WTC11 (cell line): ENCODE data around the gene KNDC1. TPM values are rescaled to one million over a fixed set of nuclear protein-coding genes. Genes with fewer than 3 reads are reported as not detected.

ENCODE experiments used
- ATAC-seq: fragments of 200-7000 bp; cut with Tn5 transposase; 2 replicates; pipeline ENCODE4 v1.10.0; 2021; ENCODE audit warnings: mild to moderate bottlenecking, moderate library complexity
- CTCF ChIA-PET: fragments of 300-600 bp; sonication (Branson Sonifier 250); formaldehyde crosslinking; loops from one replicate; lab custom pipeline; 2021; ENCODE audit warnings: antibody characterized with exemption; lab: Charles Lee
- POLR2A ChIA-PET: fragments of 350-600 bp; sonication (Branson Sonifier 250); formaldehyde crosslinking; loops from one replicate; lab custom pipeline; 2021; ENCODE audit warnings: antibody characterized with exemption; lab: Charles Lee
- DNase-seq: peaks from one replicate; pipeline ENCODE4 v3.0.0; 2021; ENCODE audit warnings: low spot score
- H3K27ac Mint-ChIP-seq: 2 replicates; pipeline ENCODE4 v1.8.0; 2021; ENCODE audit warnings: mixed read lengths
- H3K27me3 Mint-ChIP-seq: 2 replicates; pipeline ENCODE4 v1.8.0; 2021; ENCODE audit warnings: low read depth, mild to moderate bottlenecking, moderate library complexity, mixed read lengths
- H3K36me3 Mint-ChIP-seq: 2 replicates; pipeline ENCODE4 v1.8.0; 2021; ENCODE audit warnings: mixed read lengths
- H3K4me1 Mint-ChIP-seq: 2 replicates; pipeline ENCODE4 v1.8.0; 2022; ENCODE audit warnings: mixed read lengths
- H3K4me3 Mint-ChIP-seq: 2 replicates; pipeline ENCODE4 v1.8.0; 2021; ENCODE audit warnings: mild to moderate bottlenecking, moderate library complexity, mixed read lengths
- H3K9me3 Mint-ChIP-seq: 2 replicates; pipeline ENCODE4 v1.8.0; 2021; ENCODE audit warnings: mixed read lengths
- AFF4 ChIP-seq: sonication (generic); formaldehyde crosslinking; IDR thresholded peaks from 2 replicates; pipeline ENCODE4 v1.8.1; 2023; ENCODE audit warnings: mild to moderate bottlenecking, missing genetic modification reagents, borderline replicate concordance
- CBFB ChIP-seq: sonication (generic); formaldehyde crosslinking; IDR thresholded peaks from 2 replicates; pipeline ENCODE4 v1.8.1; 2022; ENCODE audit warnings: mild to moderate bottlenecking, low read depth, missing genetic modification reagents
- CREB1 ChIP-seq: sonication (generic); formaldehyde crosslinking; IDR thresholded peaks from 2 replicates; pipeline ENCODE4 v1.8.0; 2023; ENCODE audit warnings: mild to moderate bottlenecking, missing genetic modification reagents
- ESRRA ChIP-seq: sonication (generic); formaldehyde crosslinking; IDR thresholded peaks from 2 replicates; pipeline ENCODE4 v1.8.1; 2022; ENCODE audit warnings: mild to moderate bottlenecking, missing genetic modification reagents, borderline replicate concordance
- FOXJ3 ChIP-seq: sonication (generic); formaldehyde crosslinking; IDR thresholded peaks from 2 replicates; pipeline ENCODE4 v1.9.0; 2021; ENCODE audit warnings: missing genetic modification reagents, mild to moderate bottlenecking, borderline replicate concordance
- GABPB1 ChIP-seq: sonication (generic); formaldehyde crosslinking; IDR thresholded peaks from 2 replicates; pipeline ENCODE4 v1.8.1; 2023; ENCODE audit warnings: mild to moderate bottlenecking, missing genetic modification reagents
- GTF2I ChIP-seq: fragments of 250-450 bp; sonication (Bioruptor Pico); conservative IDR thresholded peaks from 2 replicates; pipeline ENCODE4 v1.4.0; 2021; ENCODE audit warnings: mild to moderate bottlenecking
- HMGXB4 ChIP-seq: sonication (generic); formaldehyde crosslinking; IDR thresholded peaks from 2 replicates; pipeline ENCODE4 v1.8.1; 2023; ENCODE audit warnings: mild to moderate bottlenecking, moderate library complexity, missing genetic modification reagents
- JUN ChIP-seq: sonication (generic); formaldehyde crosslinking; IDR thresholded peaks from 2 replicates; pipeline ENCODE4 v1.8.0; 2023; ENCODE audit warnings: mild to moderate bottlenecking, missing genetic modification reagents
- KAT7 ChIP-seq: sonication (generic); formaldehyde crosslinking; IDR thresholded peaks from 2 replicates; pipeline ENCODE4 v1.8.1; 2023; ENCODE audit warnings: missing genetic modification reagents, mild to moderate bottlenecking, borderline replicate concordance
- MAX ChIP-seq: sonication (generic); formaldehyde crosslinking; IDR thresholded peaks from 2 replicates; pipeline ENCODE4 v1.8.0; 2022; ENCODE audit warnings: mild to moderate bottlenecking, missing genetic modification reagents
- MLX ChIP-seq: sonication (generic); formaldehyde crosslinking; IDR thresholded peaks from 2 replicates; pipeline ENCODE4 v1.8.1; 2023; ENCODE audit warnings: mild to moderate bottlenecking, missing genetic modification reagents, moderate library complexity
- OVOL2 ChIP-seq: fragments of 250-450 bp; sonication (Bioruptor Pico); IDR thresholded peaks from 2 replicates; pipeline ENCODE4 v1.9.0; 2021; ENCODE audit warnings: mild to moderate bottlenecking, borderline replicate concordance
- PRRX2 ChIP-seq: fragments of 250-450 bp; sonication (Bioruptor Pico); IDR thresholded peaks from 2 replicates; pipeline ENCODE4 v1.8.0; 2021; ENCODE audit warnings: mild to moderate bottlenecking
- RELA ChIP-seq: sonication (generic); formaldehyde crosslinking; IDR thresholded peaks from 2 replicates; pipeline ENCODE4 v1.8.1; 2022; ENCODE audit warnings: missing genetic modification reagents, mild to moderate bottlenecking, borderline replicate concordance
- SMAD3 ChIP-seq: sonication (generic); formaldehyde crosslinking; IDR thresholded peaks from 2 replicates; pipeline ENCODE4 v1.8.0; 2022; ENCODE audit warnings: missing genetic modification reagents, mild to moderate bottlenecking, borderline replicate concordance
- SP1 ChIP-seq: sonication (generic); formaldehyde crosslinking; conservative IDR thresholded peaks from 2 replicates; pipeline ENCODE4 v1.8.1; 2022; ENCODE audit warnings: missing genetic modification reagents
- ZBTB21 ChIP-seq: sonication (generic); formaldehyde crosslinking; IDR thresholded peaks from 2 replicates; pipeline ENCODE4 v1.8.1; 2023; ENCODE audit warnings: mild to moderate bottlenecking, missing genetic modification reagents, borderline replicate concordance
- ZNF121 ChIP-seq: sonication (generic); formaldehyde crosslinking; IDR thresholded peaks from 2 replicates; pipeline ENCODE4 v1.8.0; 2023; ENCODE audit warnings: missing genetic modification reagents
- ZNF232 ChIP-seq: sonication (generic); formaldehyde crosslinking; IDR thresholded peaks from 2 replicates; pipeline ENCODE4 v1.8.0; 2022; ENCODE audit warnings: mild to moderate bottlenecking, missing genetic modification reagents
- ZNF263 ChIP-seq: sonication (generic); formaldehyde crosslinking; IDR thresholded peaks from 2 replicates; pipeline ENCODE4 v1.8.1; 2022; ENCODE audit warnings: low read depth, mild to moderate bottlenecking, moderate library complexity, missing genetic modification reagents
- ZNF396 ChIP-seq: fragments of 250-450 bp; sonication (Bioruptor Pico); IDR thresholded peaks from 2 replicates; pipeline ENCODE4 v1.8.0; 2021; ENCODE audit warnings: mild to moderate bottlenecking, moderate library complexity, borderline replicate concordance
- ZNF416 ChIP-seq: fragments of 250-450 bp; sonication (Bioruptor Pico); IDR thresholded peaks from 2 replicates; pipeline ENCODE4 v1.9.0; 2021; ENCODE audit warnings: mild to moderate bottlenecking, inconsistent platforms
- ZSCAN18 ChIP-seq: fragments of 250-450 bp; sonication (Bioruptor Pico); IDR thresholded peaks from 2 replicates; pipeline ENCODE4 v2.1.2; 2022; ENCODE audit warnings: mild to moderate bottlenecking, moderate library complexity
- total RNA-seq: library from RNA; stranded (reverse); gene quantifications from 3 replicates; pipeline ENCODE4 v1.2.3, GENCODE V29; 2021

Gene KNDC1
- total RNA-seq, 1 experiment from 2014 or later = 26.6 TPM

- Mint-ChIP-seq H3K9me3 (no peaks in the 10 kb centered on the region), H3K36me3 (peaks cover 4% of the 10 kb centered on the region), H3K4me3 (peak overlapping the region; percentile 62), H3K27ac (no peak overlapping the region), H3K4me1 (peaks cover 40% of the 10 kb centered on the region), H3K27me3 (peaks cover 68% of the 10 kb centered on the region)
- peak; percentile 25; the same call in 1 of the 2 replicates for TF ChIP-seq MAX (CRISPR knock-in tag)
- 0 out of 2 replicates have a peak, but pooled peaks have one; percentile 22 for TF ChIP-seq SMAD3 (CRISPR knock-in tag)
- TF ChIP-seq GABPB1 (CRISPR knock-in tag) = no peak
- TF ChIP-seq MLX (CRISPR knock-in tag) = no peak
- POLR2A ChIA-PET = no interaction called here
- ATAC-seq (peak; percentile 4; the same call in 1 of the 2 replicates), DNase-seq (no peak)
- CTCF ChIA-PET = no interaction called here
Observed at GRCh38 chr10:133235265-133235855, 75.3 kb downstream of the KNDC1 start.

GRCh38 chr10:133235932-133236331, 75.9 kb downstream of the KNDC1 start:
- no peaks in the 10 kb centered on the region for H3K9me3 Mint-ChIP-seq
- no peak for TF ChIP-seq ZNF396 (CRISPR knock-in tag)
- no peak for TF ChIP-seq ZNF416 (CRISPR knock-in tag)
- no peak for TF ChIP-seq SMAD3 (CRISPR knock-in tag)
- TF ChIP-seq AFF4 = no peak
- no peak for TF ChIP-seq CREB1 (CRISPR knock-in tag)
- TF ChIP-seq ZBTB21 (CRISPR knock-in tag) = no peak
- TF ChIP-seq JUN (CRISPR knock-in tag) = no peak
- no peak for TF ChIP-seq OVOL2 (CRISPR knock-in tag)
- no peak for TF ChIP-seq ZNF121 (CRISPR knock-in tag)
- no peak for TF ChIP-seq ZNF263 (CRISPR knock-in tag)
- TF ChIP-seq PRRX2 = no peak
- TF ChIP-seq GTF2I (CRISPR knock-in tag) = no peak
- TF ChIP-seq KAT7 (CRISPR knock-in tag) = no peak
- no peak for TF ChIP-seq ZNF232
- TF ChIP-seq, all 79 proteins: peak for 0
- POLR2A ChIA-PET = no interaction called here
- DNase-seq (no peak), ATAC-seq (no peak)
- H3K4me1 Mint-ChIP-seq = peaks cover 42% of the 10 kb centered on the region
- peak overlapping the region; percentile 62 for H3K4me3 Mint-ChIP-seq
- CTCF ChIA-PET = no interaction called here
- peaks cover 68% of the 10 kb centered on the region for H3K27me3 Mint-ChIP-seq
- H3K27ac Mint-ChIP-seq = no peak overlapping the region
- H3K36me3 Mint-ChIP-seq = peaks cover 6% of the 10 kb centered on the region

- peak; percentile 0; the same call in 1 of the 2 replicates for ATAC-seq
- CTCF ChIA-PET = interaction anchor here (0.9 kb wide), 1 partner anchor 11 kb away, joined by 3 read pairs; no protein-coding TSS in a partner anchor
- peaks cover 44% of the 10 kb centered on the region for H3K4me1 Mint-ChIP-seq
- no peak overlapping the region for H3K4me3 Mint-ChIP-seq
- TF ChIP-seq ESRRA (CRISPR knock-in tag) (0 out of 2 replicates have a peak, but pooled peaks have one; percentile 57), CBFB (CRISPR knock-in tag) (no peak), HMGXB4 (CRISPR knock-in tag) (0 out of 2 replicates have a peak, but pooled peaks have one; percentile 38), KAT7 (CRISPR knock-in tag) (0 out of 2 replicates have a peak, but pooled peaks have one; percentile 35), RELA (CRISPR knock-in tag) (peak; percentile 65; the same call in 1 of the 2 replicates), FOXJ3 (CRISPR knock-in tag) (no peak), SP1 (CRISPR knock-in tag) (no peak; the same call in 1 of the 2 replicates), ZSCAN18 (CRISPR knock-in tag) (no peak)
- TF ChIP-seq, all 79 proteins: peak for 4
- H3K27ac Mint-ChIP-seq = no peak overlapping the region
- DNase-seq = peak; percentile 54
- POLR2A ChIA-PET = no interaction called here
- peaks cover 9% of the 10 kb centered on the region for H3K36me3 Mint-ChIP-seq
- H3K27me3 Mint-ChIP-seq = peaks cover 61% of the 10 kb centered on the region
- no peaks in the 10 kb centered on the region for H3K9me3 Mint-ChIP-seq
Observed at GRCh38 chr10:133236401-133237240, 76.6 kb downstream of the KNDC1 start.
